Esophagus squamous epithelium (tissue), 4 donors: ENCODE measurements around the gene DLGAP4.

ENCODE experiments used
- CTCF ChIP-seq, 6 experiments: fragments of 450-650 bp in 4 of 6; fragments of 200-600 bp in 2 of 6; sonication (generic) in 2 of 6; IDR thresholded peaks; one replicate each; pipeline ENCODE4 v1.5.1; 2016 to 2019; ENCODE audit warnings: antibody characterized with exemption in 6 of 6, mild to moderate bottlenecking in 4 of 6, moderate library complexity in 4 of 6
- POLR2A ChIP-seq, 4 donors: fragments of 450-650 bp; IDR thresholded peaks; one replicate each; pipeline ENCODE4 v1.6.1; 2017; ENCODE audit warnings: antibody characterized with exemption in 4 of 4, mild to moderate bottlenecking in 4 of 4, moderate library complexity in 3 of 4

- no peak for TF ChIP-seq CTCF (IDR thresholded peaks at IDR 0.05)
- no peak for TF ChIP-seq POLR2A (IDR thresholded peaks at IDR 0.05)
Measured at GRCh38 chr20:36373089-36373488, 67.0 kb downstream of the DLGAP4 start.
